IMR-90 (cell line): ENCODE data around the gene MPP1. TPM values are rescaled to one million over a fixed set of nuclear protein-coding genes. Genes with fewer than 3 reads are reported as not detected.

Experiments used
- ATAC-seq: fragments of 200-7000 bp; cut with Tn5 transposase; 2 replicates; pipeline ENCODE4 v1.9.1; 2020; ENCODE audit warnings: low read depth, mild to moderate bottlenecking, moderate library complexity
- BruUV-seq: library from RNA; stranded (reverse); fragments of 400-500 nt; replicated peaks from 2 replicates; lab custom pipeline; 2021; lab: Mats Ljungman, UMichigan
- CTCF ChIA-PET: fragments of 300-600 bp; formaldehyde crosslinking; extraction: SDS; loops from one replicate; lab custom pipeline; 2021; ENCODE audit warnings: antibody characterized with exemption; lab: Yijun Ruan, JAX
- POLR2A ChIA-PET: fragments of 300-600 bp; sonication (Branson Sonifier 250); formaldehyde crosslinking; loops from one replicate; lab custom pipeline; 2022; ENCODE audit warnings: antibody characterized with exemption; ENCODE audit not compliant: unreplicated experiment; lab: Charles Lee
- DNase-seq: peaks from one replicate; pipeline ENCODE4 v3.0.0; 2013
- H2AFZ ChIP-seq: replicated peaks from 2 replicates; pipeline ENCODE3; 2013; ENCODE audit warnings: low read length, mild to moderate bottlenecking; ENCODE audit not compliant: poor library complexity
- H2AK5ac ChIP-seq: 2 replicates; pipeline ENCODE4 v1.6.1; 2013; ENCODE audit warnings: low read depth, low read length, inconsistent platforms
- H2AK9ac ChIP-seq: replicated peaks from 2 replicates; pipeline ENCODE3; 2013; ENCODE audit warnings: mild to moderate bottlenecking, low read depth, low read length, moderate library complexity; ENCODE audit not compliant: poor library complexity
- H2BK120ac ChIP-seq: 2 replicates; pipeline ENCODE4 v1.6.1; 2013; ENCODE audit warnings: low read depth, low read length, inconsistent platforms
- H2BK15ac ChIP-seq: 3 replicates; pipeline ENCODE4 v1.6.1; 2013; ENCODE audit warnings: low read depth, low read length, inconsistent platforms
- H2BK20ac ChIP-seq: 2 replicates; pipeline ENCODE4 v1.6.1; 2013; ENCODE audit warnings: low read depth, mild to moderate bottlenecking, inconsistent platforms, low read length, moderate library complexity
- H2BK5ac ChIP-seq: 2 replicates; pipeline ENCODE4 v1.6.1; 2013; ENCODE audit warnings: mild to moderate bottlenecking, low read depth, low read length, inconsistent platforms; ENCODE audit not compliant: poor library complexity, severe bottlenecking
- H3K14ac ChIP-seq: replicated peaks from 2 replicates; pipeline ENCODE4 v1.6.1; 2013; ENCODE audit warnings: low read depth, low read length, inconsistent platforms
- H3K18ac ChIP-seq: 2 replicates; pipeline ENCODE4 v1.6.1; 2013; ENCODE audit warnings: low read depth, low read length, control low read depth
- H3K23ac ChIP-seq: 2 replicates; pipeline ENCODE4 v1.6.1; 2013; ENCODE audit warnings: low read depth, low read length, inconsistent platforms
- H3K27ac ChIP-seq: 2 replicates; pipeline ENCODE4 v1.5.1; 2013; ENCODE audit warnings: mild to moderate bottlenecking, control low read depth, low read length; ENCODE audit not compliant: insufficient read depth
- H3K27me3 ChIP-seq: 2 replicates; pipeline ENCODE4 v1.6.1; 2013; ENCODE audit warnings: low read length; ENCODE audit not compliant: control insufficient read depth, insufficient read depth
- H3K36me3 ChIP-seq: 2 replicates; pipeline ENCODE4 v1.6.1; 2013; ENCODE audit warnings: low read length, mixed read lengths; ENCODE audit not compliant: control insufficient read depth, insufficient read depth
- H3K4ac ChIP-seq: 2 replicates; pipeline ENCODE4 v1.6.1; 2013; ENCODE audit warnings: low read depth, low read length, inconsistent platforms
- H3K4me1 ChIP-seq: 2 replicates; pipeline ENCODE4 v1.6.1; 2013; ENCODE audit warnings: low read length, mixed read lengths; ENCODE audit not compliant: control insufficient read depth, insufficient read depth
- H3K4me2 ChIP-seq: 2 replicates; pipeline ENCODE4 v1.6.1; 2013; ENCODE audit warnings: low read depth, mild to moderate bottlenecking, control low read depth, low read length, moderate library complexity
- H3K4me3 ChIP-seq: 2 replicates; pipeline ENCODE4 v1.5.1; 2013; ENCODE audit warnings: low read depth, mild to moderate bottlenecking, control low read depth, low read length, moderate library complexity; ENCODE audit not compliant: insufficient read depth
- H3K56ac ChIP-seq: 2 replicates; pipeline ENCODE4 v1.6.1; 2013; ENCODE audit warnings: low read length, inconsistent platforms; ENCODE audit not compliant: insufficient read depth; ENCODE audit errors: extremely low read depth
- H3K79me1 ChIP-seq, 2 experiments: 2 replicates each; pipeline ENCODE4 v1.6.1; 2013; ENCODE audit warnings: low read length in 2 of 2, inconsistent platforms in 1 of 2, low read depth in 1 of 2
- H3K9ac ChIP-seq: 2 replicates; pipeline ENCODE4 v1.6.1; 2013; ENCODE audit warnings: low read depth, low read length, control low read depth
- H3K9me1 ChIP-seq: 2 replicates; pipeline ENCODE4 v1.6.1; 2013; ENCODE audit warnings: low read length, inconsistent platforms; ENCODE audit not compliant: insufficient read depth
- H3K9me3 ChIP-seq: 2 replicates; pipeline ENCODE4 v1.6.1; 2013; ENCODE audit warnings: low read length; ENCODE audit not compliant: control insufficient read depth, insufficient read depth
- H4K20me1 ChIP-seq: 2 replicates; pipeline ENCODE4 v1.6.1; 2013; ENCODE audit warnings: low read length, inconsistent platforms; ENCODE audit not compliant: insufficient read depth
- H4K5ac ChIP-seq: 2 replicates; pipeline ENCODE4 v1.6.1; 2013; ENCODE audit warnings: mild to moderate bottlenecking, low read depth, low read length, control low read depth
- H4K8ac ChIP-seq, 2 experiments: 2 replicates each; pipeline ENCODE4 v1.6.1; 2013; ENCODE audit warnings: low read depth in 2 of 2, low read length in 2 of 2, control low read depth in 1 of 2, inconsistent platforms in 1 of 2
- H4K91ac ChIP-seq: 2 replicates; pipeline ENCODE4 v1.6.1; 2013; ENCODE audit warnings: low read depth, low read length, inconsistent platforms; ENCODE audit not compliant: insufficient read depth
- CEBPB ChIP-seq: IDR thresholded peaks from 2 replicates; pipeline ENCODE4 v1.6.1; 2012; ENCODE audit warnings: low read depth, low read length, improper control_type of control experiment
- CTCF ChIP-seq: conservative IDR thresholded peaks from 2 replicates; pipeline ENCODE4 v1.5.1; 2012; ENCODE audit warnings: mild to moderate bottlenecking, low read depth, low read length, improper control_type of control experiment
- ELK1 ChIP-seq: fragments of 150-350 bp; IDR thresholded peaks from 2 replicates; pipeline ENCODE4 v1.6.1; 2016; ENCODE audit warnings: low read depth, mild to moderate bottlenecking, low read length, moderate library complexity, borderline replicate concordance
- MXI1 ChIP-seq: IDR thresholded peaks from 2 replicates; pipeline ENCODE4 v1.6.1; 2012; ENCODE audit warnings: low read depth, mild to moderate bottlenecking, low read length, moderate library complexity, borderline replicate concordance
- NFE2L2 ChIP-seq: fragments of 150-350 bp; IDR thresholded peaks from 2 replicates; pipeline ENCODE4 v1.6.1; 2016; ENCODE audit warnings: low read depth, mild to moderate bottlenecking, low read length
- POLR2A ChIP-seq: IDR thresholded peaks from 2 replicates; pipeline ENCODE4 v1.6.1; 2012; ENCODE audit warnings: mild to moderate bottlenecking, low read depth, low read length
- RAD21 ChIP-seq: IDR thresholded peaks from 2 replicates; pipeline ENCODE4 v1.6.1; 2012; ENCODE audit warnings: low read length, improper control_type of control experiment
- RCOR1 ChIP-seq: IDR thresholded peaks from 2 replicates; pipeline ENCODE4 v1.6.1; 2012; ENCODE audit warnings: mild to moderate bottlenecking, low read length, improper control_type of control experiment; ENCODE audit not compliant: insufficient replicate concordance
- USF2 ChIP-seq: fragments of 150-350 bp; IDR thresholded peaks from 2 replicates; pipeline ENCODE4 v1.6.1; 2017; ENCODE audit warnings: mild to moderate bottlenecking, antibody characterized with exemption, low read length, low read depth
- WGBS, 2 experiments: methylation state at CpG; one replicate each; pipeline versions ENCODE4 v1.1.5 to v1.1.7; 2013; ENCODE audit warnings: missing lambda C conversion rate in 2 of 2; ENCODE audit not compliant: insufficient read length in 1 of 2; ENCODE audit errors: extremely low coverage in 2 of 2; 5-methylcytosine and 5-hydroxymethylcytosine counted together
- dilution Hi-C: fragments of 300-500 bp; cut with HindIII; formaldehyde crosslinking; loops from one replicate; pipeline ENCODE4 v1.14.3; 2018; ENCODE audit warnings: low sequenced_read_pairs; ENCODE audit not compliant: unreplicated experiment
- in situ Hi-C: fragments of 300-500 bp; cut with MboI; formaldehyde crosslinking; loops from 3 replicates; pipeline ENCODE4 v1.14.3; 2019; ENCODE audit warnings: low sequenced_read_pairs, inconsistent platforms, mixed read lengths
- intact Hi-C: fragments of 100-400 bp; cut with micrococcal nuclease; formaldehyde crosslinking; loops from 2 replicates; pipeline ENCODE4 v1.10.0; 2022
- polyA plus RNA-seq, 3 experiments: library from polyadenylated mRNA; depleted of rRNA; stranded (reverse); fragments of >200 nt; gene quantifications; 2 replicates each; pipeline ENCODE4 v1.2.3, GENCODE V29; 2012; ENCODE audit warnings: low replicate concordance in 1 of 3
- total RNA-seq: library from RNA; depleted of rRNA; stranded (reverse); fragments of >200 nt; gene quantifications from 2 replicates; pipeline ENCODE4 v1.2.3, GENCODE V29; 2012

MPP1 gene
- total and polyA plus RNA-seq, 2 of the 4 experiments (the other 2 are of a cell fraction): 35.2 to 43.0 TPM

GRCh38 chrX:154800478-154801210 lies 4.6 kb downstream of the MPP1 start:
- no peaks in the 10 kb centered on the region for H3K27me3 ChIP-seq
- H3K9me1 ChIP-seq: peaks cover 3% of the 10 kb centered on the region; the same call in 1 of the 2 replicates
- peaks cover 3% of the 10 kb centered on the region; the same call in 1 of the 2 replicates for H4K20me1 ChIP-seq
- no peak overlapping the region for H2BK120ac ChIP-seq
- no peak overlapping the region for H3K4me2 ChIP-seq
- H3K9ac ChIP-seq: no peak overlapping the region
- H3K23ac ChIP-seq: no peak overlapping the region
- no peak overlapping the region; the same call in 1 of the 2 replicates for H3K14ac ChIP-seq
- no peak overlapping the region; the same call in 1 of the 2 replicates for H2BK20ac ChIP-seq
- H3K27ac ChIP-seq: no peak overlapping the region
- no peak overlapping the region for H2AK9ac ChIP-seq
- WGBS, 2 experiments: no CpG with 5 or more reads among the region's 8 CpGs
- H4K8ac ChIP-seq: peak overlapping the region in 1 of 2 experiments; percentile 44; a peak in 1 of 4 replicates
- BruUV-seq: no TSS peak
- intact Hi-C loops (loop anchor here (1.0 kb wide), 1 partner anchor 38 kb away; the partner anchor contains the start of gene DKC1), in situ Hi-C loops (no loop called here), dilution Hi-C loops (no loop called here)
- no peak overlapping the region for H3K4me3 ChIP-seq
- H3K18ac ChIP-seq: no peak overlapping the region
- H3K4me1 ChIP-seq: peaks cover 16% of the 10 kb centered on the region
- no peak overlapping the region for H2AK5ac ChIP-seq
- H2BK5ac ChIP-seq: peak overlapping the region; percentile 87
- no peaks in the 10 kb centered on the region for H3K36me3 ChIP-seq
- no peak for TF ChIP-seq MXI1
- TF ChIP-seq RCOR1: no peak
- no peak for TF ChIP-seq ELK1
- no peak for TF ChIP-seq CEBPB
- TF ChIP-seq POLR2A: no peak
- TF ChIP-seq RAD21: no peak
- TF ChIP-seq USF2: no peak
- no peak for TF ChIP-seq NFE2L2
- no peak for TF ChIP-seq CTCF
- H3K79me1 ChIP-seq: peaks cover 23 to 36% of the 10 kb centered on the region in 2 experiments
- peak overlapping the region; percentile 31; the same call in 1 of the 2 replicates for H4K91ac ChIP-seq
- POLR2A ChIA-PET: no interaction called here
- CTCF ChIA-PET: no interaction called here
- H2BK15ac ChIP-seq: no peak overlapping the region
- peak overlapping the region; percentile 21; the same call in 1 of the 2 replicates for H3K4ac ChIP-seq
- no peak overlapping the region for H4K5ac ChIP-seq
- no peak for DNase-seq
- ATAC-seq: no peak
- H3K56ac ChIP-seq: no peak overlapping the region
- no peaks in the 10 kb centered on the region for H3K9me3 ChIP-seq
- no peak overlapping the region for H2AFZ ChIP-seq
